IPS-NIHi7 (cell line): Measurements from ENCODE around the gene MAP4K4.

Experiments
- DNase-seq: peaks from one replicate; pipeline ENCODE4 v3.0.0; 2012; ENCODE audit warnings: mixed read lengths; ENCODE audit errors: extremely low spot score

MAP4K4 gene

DNA sequence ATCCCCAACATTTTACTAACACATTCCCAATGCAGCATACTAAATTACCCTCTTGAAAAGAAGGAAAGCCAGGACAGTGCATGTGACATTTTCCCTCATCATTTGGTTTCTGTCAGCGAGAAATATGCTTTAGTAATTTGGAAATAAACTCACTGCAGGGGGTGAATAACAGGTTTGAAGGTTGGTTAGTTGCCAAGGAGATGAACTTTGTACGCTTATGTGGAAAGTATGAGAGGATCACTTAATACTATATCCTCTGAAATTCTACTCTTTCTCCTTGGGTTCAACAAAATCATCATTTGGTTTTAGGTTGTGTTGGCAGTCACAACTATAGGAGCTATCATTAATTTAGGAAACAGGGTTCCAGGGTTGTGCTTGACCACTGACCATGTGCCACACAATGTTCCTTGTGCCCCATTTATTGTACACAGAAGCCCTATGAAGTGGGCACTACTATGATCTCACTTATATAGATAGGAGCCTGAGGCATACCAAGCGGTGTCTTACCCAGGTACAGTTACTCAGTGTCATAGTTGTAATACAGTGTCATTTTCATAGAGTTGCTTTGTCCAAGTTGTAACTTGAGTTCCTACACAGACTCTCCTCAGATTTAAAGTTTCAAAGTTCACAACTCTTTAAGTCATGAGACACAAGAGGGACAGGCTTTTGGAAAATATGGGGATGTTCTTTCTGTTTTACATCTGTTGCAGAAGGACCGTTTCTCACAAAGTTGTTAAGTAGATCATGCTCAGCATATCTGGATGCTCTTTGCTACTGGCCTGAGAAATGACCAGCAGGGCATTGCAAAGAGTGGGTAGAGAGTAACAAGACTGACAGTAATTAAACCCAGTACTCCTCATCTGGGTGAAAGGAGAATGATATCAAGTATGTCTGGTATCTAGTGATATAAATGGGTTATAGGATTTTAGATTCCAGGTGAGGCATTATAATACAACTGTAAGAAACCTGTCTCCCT lies 91.8 kb downstream of the MAP4K4 start:
- no peak for DNase-seq

DNA sequence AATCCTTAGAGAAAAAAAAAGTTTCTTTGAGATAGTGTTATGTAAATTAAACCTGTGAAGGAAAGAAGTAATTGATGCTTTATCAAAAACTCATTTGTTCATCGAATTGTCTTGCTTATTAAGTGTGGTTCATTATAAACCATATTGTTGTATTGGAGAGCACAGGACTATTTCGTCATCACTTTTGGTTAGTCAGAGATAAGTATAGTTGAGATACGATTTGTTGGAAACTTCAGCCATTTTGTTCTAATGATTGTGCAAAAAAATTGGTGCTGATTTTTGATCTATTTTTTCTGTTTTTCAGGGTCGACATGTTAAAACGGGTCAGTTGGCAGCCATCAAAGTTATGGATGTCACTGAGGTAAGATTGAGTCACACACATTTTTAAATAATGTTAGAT lies 92.9 kb downstream of the MAP4K4 start:
- DNase-seq, result no peak

DNA sequence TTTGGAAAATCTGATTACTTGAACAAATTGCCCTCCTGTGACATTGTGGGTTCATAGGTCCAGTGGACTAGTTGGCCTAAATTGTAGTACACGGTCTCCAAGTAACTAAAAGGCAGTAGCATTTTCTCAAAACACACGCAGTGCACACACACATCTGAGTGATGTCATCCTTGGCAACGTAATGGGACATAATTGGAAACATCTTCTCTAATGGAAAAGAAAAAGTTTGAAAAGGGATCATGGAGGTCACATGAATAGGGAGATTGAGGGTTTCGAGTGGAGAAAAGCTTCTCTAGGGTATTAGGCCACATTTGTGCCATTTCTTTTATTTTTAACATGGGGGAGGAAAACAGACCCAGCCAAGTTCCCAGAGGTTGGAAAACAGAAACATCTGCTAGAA lies 93.3 kb downstream of the MAP4K4 start:
- DNase-seq, result no peak

DNA sequence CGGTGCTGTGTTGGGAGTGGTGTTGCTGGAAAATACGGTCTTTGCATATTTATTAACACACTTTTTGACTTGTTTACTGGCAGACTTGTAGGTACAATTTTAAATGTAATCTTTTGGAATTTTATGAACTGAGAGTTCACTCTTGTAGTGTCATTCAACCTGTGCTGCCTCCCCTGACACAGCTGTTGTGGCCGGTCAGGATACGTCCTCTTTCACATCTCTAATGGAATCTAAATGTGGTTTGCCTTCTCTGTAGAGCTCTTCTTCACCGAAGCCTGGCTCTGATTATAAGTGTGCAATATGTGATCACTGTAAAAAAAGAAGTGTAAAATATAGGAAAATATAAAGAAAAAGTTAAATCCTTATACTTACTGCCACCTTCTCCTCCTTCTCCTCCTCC lies 94.7 kb downstream of the MAP4K4 start:
- no peak for DNase-seq

DNA sequence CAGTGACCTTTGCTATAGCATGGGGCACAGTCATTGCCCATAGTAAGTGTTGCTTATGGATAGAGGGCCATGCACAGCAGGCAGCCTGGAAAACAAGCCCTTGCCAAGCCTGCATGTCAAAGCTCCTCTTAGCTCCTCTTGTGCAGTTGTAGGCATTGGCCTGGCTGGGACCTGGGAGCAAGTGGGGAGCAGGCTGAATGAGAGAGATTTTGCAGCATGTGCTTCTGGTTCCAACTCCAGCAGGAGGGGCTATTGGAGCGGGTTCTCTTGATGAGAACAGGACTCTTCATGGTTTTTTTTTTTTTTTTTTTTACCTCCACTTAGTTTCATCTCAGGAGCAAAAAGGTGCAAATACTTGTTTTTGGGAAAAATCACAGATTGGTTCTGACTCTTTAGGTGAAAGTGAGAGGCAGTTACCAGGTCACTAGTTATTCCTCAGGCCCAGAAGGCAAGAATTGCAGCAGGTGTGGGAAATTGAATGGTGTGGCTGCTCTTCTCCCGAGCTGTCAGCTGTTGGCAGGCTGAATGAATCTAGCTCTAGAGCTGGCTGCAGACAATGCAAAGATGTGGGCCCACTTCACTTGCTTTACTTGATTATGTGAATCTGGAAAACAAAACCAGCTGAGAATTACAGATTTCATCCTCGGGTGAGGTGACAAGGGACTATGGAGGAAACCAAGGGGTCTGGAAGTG lies 95.9 kb downstream of the MAP4K4 start:
- DNase-seq, result peak; percentile 70

DNA sequence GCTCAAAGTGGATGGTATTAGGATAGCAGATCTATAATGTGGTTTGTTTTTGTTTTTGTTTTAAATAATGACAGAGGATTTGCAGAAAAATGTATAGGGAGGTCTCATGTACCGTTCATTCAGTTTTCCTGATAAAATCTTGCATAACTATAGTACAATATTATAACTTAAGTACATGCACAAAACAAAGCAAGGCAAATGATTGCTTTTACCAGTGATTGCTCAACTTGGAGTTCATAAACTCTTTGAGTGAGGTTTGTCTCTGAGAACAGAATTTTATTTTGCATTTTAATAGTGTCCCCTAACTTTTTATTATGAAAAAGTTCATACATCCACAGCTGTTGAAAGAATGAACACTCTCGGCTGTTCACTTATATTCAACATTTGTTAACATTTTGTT lies 96.6 kb downstream of the MAP4K4 start:
- DNase-seq, result no peak

DNA sequence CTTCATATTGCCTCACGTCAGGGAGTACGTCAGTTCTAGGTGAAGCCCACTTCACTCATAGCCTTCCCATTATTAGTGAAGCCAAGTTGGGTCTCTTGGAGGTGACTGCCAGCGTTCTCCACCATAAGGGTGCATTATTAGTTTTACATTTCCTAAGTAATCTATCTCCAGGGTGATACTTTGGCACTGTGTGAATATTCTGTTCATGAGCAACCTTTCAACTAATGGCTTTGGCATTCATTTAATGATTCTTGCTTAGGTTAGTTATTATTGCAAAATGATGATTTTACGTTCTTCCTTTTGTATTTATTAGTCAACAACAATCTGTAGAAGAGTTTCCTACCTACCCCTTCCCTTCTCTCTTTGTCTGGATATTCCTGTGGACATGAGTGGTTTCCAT lies 97.5 kb downstream of the MAP4K4 start:
- DNase-seq, result no peak

DNA sequence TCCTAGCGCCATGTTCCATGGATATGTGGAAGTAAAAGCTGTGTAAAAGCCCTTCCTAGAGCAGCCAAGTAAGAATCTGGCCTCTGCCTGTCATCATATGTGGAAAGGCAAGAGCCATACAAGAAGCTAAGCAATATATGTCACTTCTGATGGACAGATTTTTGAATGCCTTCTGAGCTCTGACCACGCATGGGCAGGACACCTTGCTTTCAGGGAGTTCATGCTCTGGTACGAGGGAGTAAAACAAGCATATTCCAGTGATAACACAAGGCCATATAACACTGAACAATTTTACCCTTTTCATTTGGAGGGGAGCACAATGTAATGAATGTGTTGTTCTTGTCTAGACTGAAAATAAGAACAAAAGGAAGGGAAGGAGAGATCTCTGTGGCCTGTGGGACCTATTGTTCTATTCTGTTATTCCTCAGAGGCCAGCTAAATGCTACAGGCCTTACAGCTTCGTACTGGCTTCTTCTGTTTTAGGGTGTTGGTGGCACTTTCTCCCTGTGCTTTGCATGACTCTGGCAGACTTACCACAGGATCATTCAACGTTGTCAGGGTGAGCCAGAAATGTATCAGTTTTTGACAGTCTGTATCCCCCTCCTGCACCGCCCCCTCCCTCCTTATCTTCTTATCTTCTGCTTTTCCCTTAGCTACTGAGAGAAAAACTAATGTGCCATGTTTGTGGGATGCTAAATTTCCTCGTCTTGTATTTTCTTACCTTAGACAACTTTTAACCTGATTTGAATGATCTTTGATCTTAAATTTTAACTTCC lies 99.5 kb downstream of the MAP4K4 start:
- DNase-seq, result no peak

DNA sequence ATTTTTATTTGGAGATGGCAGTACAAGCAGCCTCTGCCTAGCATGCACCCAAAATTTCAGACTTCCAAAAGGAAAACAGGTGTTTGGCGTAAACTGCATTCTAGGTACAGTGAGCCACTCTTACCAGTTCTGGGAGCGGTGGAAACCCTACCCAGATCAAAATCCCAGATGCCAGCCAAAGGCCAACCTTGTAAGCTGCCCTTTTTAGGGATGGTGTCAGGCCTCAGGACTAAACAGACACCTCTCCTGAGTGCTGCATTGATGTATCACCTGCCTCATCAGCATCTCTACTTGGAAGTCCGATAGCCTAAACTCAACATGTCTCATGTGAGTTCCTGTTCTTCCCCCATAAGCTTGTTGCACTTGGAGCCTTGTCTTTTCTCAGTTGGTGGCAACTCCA lies 104.0 kb downstream of the MAP4K4 start:
- DNase-seq, result no peak

DNA sequence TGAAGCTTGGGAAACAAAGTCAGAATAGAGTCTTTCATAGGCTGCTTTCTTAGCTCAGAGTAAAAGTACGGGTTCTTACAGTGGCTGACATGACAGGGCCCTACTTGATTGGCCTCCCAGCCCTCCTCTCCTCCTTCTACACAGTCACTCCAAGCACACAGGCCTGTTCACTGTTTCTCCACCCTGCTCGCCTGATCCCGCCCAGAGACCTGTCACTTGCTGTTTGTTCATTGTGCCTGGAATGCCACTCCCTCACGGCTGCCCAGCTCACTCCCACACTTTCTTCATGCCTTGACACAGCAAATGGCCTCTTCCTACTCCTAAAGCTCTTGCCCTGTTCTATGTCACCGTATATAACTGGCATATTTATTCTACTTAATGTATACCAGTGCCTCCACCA lies 104.8 kb downstream of the MAP4K4 start:
- no peak for DNase-seq

DNA sequence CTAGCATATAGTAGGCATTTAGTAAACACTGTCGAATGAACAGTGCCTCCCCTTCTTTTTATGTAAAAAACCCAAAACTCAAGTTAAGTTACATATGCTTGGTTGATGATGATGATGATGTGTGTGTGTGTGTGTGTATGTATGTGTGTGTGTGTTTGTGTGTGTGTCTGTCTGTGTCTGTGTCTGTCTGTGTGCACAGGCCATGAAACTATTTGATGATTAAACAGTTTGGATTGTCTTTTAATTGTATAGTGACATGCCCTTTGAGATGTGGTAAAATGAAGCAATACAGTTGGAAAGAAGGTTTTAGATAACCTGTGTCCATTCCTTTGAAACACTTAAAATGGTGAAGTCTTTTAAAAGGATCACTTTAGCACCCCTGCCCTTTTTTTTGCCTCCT lies 105.6 kb downstream of the MAP4K4 start:
- no peak for DNase-seq

DNA sequence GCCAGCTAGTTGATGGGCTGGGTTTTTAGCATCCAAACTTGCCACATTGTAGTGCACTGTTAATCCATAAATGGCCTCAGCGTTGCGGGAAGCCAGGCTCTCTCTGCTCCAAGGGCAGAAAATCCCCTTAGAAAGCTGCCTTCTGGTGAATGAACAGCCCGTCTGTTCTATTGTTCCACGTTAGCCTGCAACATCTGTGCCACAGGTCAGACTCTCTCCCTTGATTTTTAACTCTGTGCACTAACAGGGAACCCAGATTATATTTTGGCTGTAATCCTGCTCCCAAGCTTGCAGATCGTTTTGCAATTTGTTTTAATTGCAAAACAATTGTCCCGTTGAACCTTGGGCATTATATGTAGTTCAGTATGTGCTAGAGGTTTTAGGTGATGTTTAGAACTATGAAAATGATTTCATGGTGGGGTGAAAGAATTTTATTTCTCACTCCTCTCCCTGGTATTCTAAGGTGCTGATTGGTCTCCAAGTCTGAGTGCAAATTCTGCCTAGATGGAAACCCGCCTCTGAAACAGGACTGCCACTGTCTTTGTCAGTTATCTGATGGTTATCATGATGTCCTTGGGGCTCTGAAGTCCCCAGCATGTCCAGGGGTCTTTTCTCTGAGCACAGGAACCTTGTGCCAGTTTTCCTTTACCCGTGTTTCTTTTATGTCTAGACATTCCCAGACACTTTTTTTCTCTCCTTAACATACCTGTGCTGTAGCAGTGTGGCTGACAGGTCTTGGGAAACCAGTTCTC lies 106.6 kb downstream of the MAP4K4 start:
- no peak for DNase-seq

DNA sequence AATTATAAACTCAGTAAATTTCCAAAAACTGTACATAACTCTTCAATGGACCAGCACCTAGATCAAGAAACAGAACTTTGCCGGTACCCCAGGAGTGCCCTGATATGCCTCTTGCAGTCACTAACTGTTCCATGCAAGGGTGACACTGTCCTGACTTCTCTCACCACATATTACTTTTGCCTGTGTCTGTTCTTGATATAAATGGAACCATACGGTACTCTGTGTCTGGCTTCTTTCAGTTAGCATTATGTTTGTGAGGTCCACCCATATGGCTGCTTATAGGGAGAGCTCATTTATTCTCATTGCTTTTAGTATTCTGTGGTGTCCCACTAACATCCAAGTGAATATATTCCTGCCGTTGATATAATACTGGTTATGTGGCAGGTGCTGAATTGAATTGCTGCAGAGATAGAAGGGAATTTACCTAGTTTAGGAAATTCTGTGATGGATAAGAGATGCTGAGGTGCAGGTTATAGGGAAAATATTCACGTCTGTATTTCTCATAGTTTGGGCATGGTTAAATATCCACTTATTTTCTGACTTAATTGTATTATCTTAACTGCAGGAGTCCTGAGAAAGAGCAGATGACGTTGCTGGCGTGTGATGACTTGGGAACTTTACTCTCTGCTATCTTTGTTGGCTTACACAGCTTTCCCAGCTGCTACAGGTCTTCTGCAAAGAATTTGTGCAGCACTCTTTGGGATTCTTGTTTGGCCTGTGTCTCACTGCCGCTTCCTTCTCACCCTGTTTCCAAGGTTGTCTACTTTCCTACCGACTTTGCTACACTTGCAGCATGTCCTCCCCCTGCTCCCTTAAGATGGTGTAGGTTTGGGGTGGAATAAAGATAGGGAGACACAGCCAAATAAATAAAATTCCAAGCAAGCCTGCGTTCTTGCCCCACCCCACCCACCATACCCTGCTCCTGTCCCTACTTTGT lies 107.9 kb downstream of the MAP4K4 start:
- DNase-seq, result peak; percentile 19

DNA sequence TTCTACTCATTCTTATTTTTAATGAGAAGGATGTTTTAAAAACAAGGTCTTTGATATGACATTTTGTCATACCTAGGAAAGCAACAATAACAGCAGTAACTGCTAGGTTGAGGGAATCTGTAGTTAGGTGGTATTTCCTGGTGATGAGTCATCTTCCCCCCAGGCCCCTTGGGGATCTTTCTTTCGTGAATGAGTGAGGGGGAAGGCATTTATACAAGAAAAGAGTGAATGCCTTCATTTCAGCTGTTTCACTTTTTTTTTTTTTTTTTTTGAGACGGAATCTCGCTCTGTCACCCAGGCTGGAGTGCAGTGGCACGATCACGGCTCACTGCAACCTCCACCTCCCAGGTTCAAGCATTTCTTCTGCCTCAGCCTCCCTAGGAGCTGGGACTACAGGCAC lies 108.6 kb downstream of the MAP4K4 start:
- peak; percentile 62 for DNase-seq

DNA sequence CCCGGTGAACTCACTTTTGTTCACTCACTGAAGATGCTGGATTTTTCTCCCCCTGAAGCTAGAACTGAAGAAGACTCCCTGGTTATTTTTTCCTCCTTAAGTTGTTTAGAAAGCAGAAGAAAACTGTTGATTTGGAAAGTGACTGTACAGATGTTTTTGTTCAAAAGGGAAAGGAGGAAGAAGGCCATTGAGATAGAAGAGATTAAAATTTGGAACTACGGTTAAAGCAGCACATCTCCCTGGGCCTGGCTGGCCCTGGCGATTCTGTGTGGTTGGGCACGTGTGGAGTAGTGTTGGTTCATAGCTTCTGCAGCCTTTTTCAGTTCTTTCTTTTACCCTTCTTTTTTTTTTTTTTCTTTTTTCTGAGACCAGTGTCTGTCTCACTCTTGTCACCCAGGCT lies 109.2 kb downstream of the MAP4K4 start:
- no peak for DNase-seq

DNA sequence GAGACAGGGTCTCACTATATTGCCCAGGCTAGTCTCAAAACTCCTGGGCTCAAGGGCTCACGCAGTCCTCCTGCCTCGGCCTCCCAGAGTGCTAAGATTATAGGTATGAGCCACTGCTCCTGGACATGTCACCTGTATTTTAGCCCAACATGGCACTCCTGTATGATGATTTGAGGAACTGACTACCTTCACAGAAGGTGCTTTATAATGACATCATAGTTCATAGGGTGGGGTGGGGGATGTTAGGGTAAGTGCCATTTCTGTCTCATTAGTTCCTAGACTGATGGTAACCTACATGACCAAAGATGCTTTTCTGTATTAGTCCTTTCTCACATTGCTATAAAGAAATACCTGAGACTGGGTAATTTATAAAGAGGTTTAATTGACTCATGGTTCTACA lies 109.7 kb downstream of the MAP4K4 start:
- DNase-seq, result no peak

DNA sequence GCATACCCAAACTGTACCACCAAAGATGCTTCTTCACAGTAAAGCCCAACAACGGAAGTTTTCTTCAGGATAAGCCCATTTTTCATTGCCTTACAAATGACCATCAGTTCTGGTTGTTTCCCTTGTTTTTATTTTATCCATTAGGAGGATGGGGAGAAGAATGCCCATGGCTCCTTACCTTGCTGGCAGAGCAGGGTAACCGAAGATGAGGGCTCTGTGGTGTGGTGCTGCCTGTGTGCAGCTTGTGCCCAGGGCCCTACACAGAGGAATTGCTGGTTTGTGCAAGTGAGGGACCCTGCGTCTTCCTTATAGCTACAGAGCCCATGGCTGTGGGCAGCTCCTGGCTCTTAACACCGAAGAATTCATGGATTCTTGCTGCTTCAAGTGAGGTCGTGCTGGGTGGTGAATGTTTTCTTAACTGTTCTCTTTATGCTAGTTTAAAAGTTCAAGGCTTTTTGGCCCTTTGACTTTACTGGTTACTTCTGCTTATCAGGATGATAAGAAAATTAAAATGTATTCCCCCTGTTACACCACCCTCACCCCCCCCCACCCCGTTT lies 110.6 kb downstream of the MAP4K4 start:
- DNase-seq, result peak; percentile 36

DNA sequence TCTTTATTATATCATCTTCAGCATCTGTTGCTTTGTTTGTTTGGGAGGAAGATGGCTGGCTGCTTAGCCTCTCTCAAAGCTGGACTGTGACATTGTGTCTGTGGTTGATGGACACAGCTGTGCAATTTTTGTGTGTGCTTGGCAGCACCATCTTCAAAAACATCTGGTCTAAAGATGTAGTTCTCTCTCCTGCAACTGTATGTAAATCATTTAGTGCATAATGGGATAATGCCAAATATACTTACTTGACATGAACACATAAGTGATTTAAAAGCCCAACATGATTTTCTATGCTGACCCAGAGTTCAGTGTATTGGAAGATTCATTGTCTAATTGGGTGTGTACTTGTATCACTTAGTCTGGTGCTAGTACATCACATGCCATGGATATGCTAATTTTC lies 112.2 kb downstream of the MAP4K4 start:
- no peak for DNase-seq

DNA sequence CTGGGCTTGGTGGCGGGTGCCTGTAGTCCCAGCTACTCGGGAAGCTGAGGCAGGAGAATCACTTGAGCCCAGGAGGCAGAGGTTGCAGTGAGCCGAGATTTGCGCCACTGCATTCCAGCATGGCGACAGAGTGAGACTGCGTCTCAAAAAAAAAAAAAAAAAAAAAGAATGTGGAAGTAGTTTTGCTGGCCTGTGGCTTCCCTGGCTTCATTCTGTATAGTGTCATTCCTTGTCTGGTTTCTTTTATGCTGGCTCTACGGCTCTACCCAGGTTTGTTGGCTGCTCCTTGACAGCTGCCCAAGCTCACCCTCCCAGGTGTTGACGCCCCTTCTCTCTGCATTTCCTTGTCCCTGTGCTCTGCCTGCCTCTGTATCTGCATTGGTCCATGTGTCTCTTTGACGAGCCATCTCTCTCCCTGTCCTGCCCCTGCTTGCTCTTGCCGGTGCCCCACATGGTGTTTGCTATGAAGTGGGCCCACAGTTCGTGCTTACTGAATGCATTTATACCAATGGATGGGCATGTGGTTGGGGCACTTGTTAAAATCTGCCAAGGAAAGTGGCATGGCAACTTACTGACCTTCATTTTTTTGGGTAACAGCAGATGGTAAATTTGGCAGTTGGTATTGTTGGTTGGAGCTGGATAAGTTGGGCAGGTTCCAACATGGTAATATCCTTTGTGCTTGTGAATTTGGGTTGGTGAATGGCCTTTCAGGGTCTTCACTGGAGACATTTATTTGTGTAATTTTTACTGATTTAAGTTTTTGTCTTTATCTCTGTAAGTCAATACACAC lies 113.9 kb downstream of the MAP4K4 start:
- DNase-seq, result no peak
